ENCODE data around the gene CHST9. TPM values are rescaled to one million over a fixed set of nuclear protein-coding genes. Genes with fewer than 3 reads are reported as not detected.

CHST9 gene
- total and polyA plus RNA-seq, 12 donors = 0.22 to 11.8 (median 4.0) TPM

- H3K9me3 ChIP-seq = no peaks in the 10 kb centered on the region
- no peak for TF ChIP-seq CTCF (IDR thresholded peaks at IDR 0.05)
- ATAC-seq (no peak), DNase-seq (no peak)
- no peaks in the 10 kb centered on the region for H3K4me1 ChIP-seq
- H3K4me3 ChIP-seq = no peak overlapping the region
- H3K27ac ChIP-seq = no peak overlapping the region
- H3K36me3 ChIP-seq = no peaks in the 10 kb centered on the region
- no peaks in the 10 kb centered on the region for H3K27me3 ChIP-seq
- intact Hi-C loops (cut with DNase I) = no loop called here
- 45 to 48% methylated on average over 1 of the region's 1 CpG for WGBS, 2 donors
Observed at GRCh38 chr18:27124196-27124595, 60.9 kb downstream of the CHST9 start.

GRCh38 chr18:27121108-27121507 is 64.0 kb downstream of the CHST9 start:
- 87 to 89% methylated on average over 1 of the region's 1 CpG for WGBS, 2 donors
- Histone ChIP-seq H3K9me3 (no peaks in the 10 kb centered on the region), H3K4me1 (no peaks in the 10 kb centered on the region), H3K27ac (no peak overlapping the region), H3K36me3 (no peaks in the 10 kb centered on the region), H3K27me3 (no peaks in the 10 kb centered on the region), H3K4me3 (no peak overlapping the region)
- no peak for TF ChIP-seq CTCF (IDR thresholded peaks at IDR 0.05)
- DNase-seq = no peak
- ATAC-seq = no peak
- intact Hi-C loops (cut with DNase I) = no loop called here

- no peak overlapping the region for H3K4me3 ChIP-seq
- 74 to 78% methylated on average over 3 of the region's 3 CpGs for WGBS, 2 donors
- no peak overlapping the region for H3K27ac ChIP-seq
- ATAC-seq (no peak), DNase-seq (no peak)
- H3K9me3 ChIP-seq = no peaks in the 10 kb centered on the region
- H3K27me3 ChIP-seq = no peaks in the 10 kb centered on the region
- no peaks in the 10 kb centered on the region for H3K36me3 ChIP-seq
- TF ChIP-seq CTCF (IDR thresholded peaks at IDR 0.05) = no peak
- intact Hi-C loops (cut with DNase I) = no loop called here
- H3K4me1 ChIP-seq = no peaks in the 10 kb centered on the region
Observed at GRCh38 chr18:27120246-27120645, 64.9 kb downstream of the CHST9 start.

GRCh38 chr18:27118973-27119372 is 66.1 kb downstream of the CHST9 start:
- 65 to 77% methylated on average over 3 of the region's 3 CpGs for WGBS, 2 donors
- Histone ChIP-seq H3K27ac (no peak overlapping the region), H3K27me3 (no peaks in the 10 kb centered on the region), H3K4me3 (no peak overlapping the region), H3K36me3 (no peaks in the 10 kb centered on the region), H3K9me3 (peaks cover 0 to 3% (median 0%) of the 10 kb centered on the region in 11 donors), H3K4me1 (no peaks in the 10 kb centered on the region)
- TF ChIP-seq CTCF (IDR thresholded peaks at IDR 0.05) = no peak
- ATAC-seq (no peak), DNase-seq (no peak)
- intact Hi-C loops (cut with DNase I) = loop anchor here in 1 of 10 donors (10.0 kb wide), 1 partner anchor 56 kb away; no protein-coding TSS in a partner anchor
